ENCODE results near the gene PBX3. TPM values are rescaled to one million over a fixed set of nuclear protein-coding genes. Genes with fewer than 3 reads are reported as not detected.

The PBX3 gene
- total and polyA plus RNA-seq, 10 donors: 7.2 to 58.4 (median 34.1) TPM

DNA sequence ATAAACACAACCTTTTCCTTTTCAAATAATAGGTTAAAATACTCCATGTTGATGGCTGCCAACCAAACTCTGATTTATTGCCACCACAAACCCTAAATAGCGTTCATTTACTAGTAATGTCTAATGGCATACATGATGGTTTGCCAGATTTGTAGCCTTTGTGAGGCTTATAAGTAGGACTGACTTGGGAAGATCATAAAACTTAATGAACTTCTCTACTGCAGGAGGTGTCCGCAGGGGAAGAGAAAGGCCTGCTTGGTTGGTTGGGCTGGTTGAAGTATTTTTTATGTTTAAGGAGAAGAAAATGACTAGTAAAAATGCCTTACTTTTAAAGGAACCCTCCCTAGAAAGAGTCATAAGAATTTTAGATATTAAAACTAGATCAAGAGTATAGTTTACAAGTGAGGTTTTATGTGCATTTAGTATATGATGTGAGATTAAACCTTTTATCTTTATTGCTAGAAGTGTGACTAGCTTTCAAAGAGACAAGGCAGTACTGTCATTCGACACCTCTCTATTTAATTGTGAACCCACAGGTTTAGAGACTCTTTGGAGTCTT is 5.0 kb downstream of the PBX3 start:
- Histone ChIP-seq H3K36me3 (no peaks in the 10 kb centered on the region), H3K27ac (peak overlapping the region in 1 of 8 donors; percentile 8), H3K4me3 (no peak overlapping the region), H3K9me3 (no peaks in the 10 kb centered on the region), H3K27me3 (replicated peaks in 1 of 7) (no peaks in the 10 kb centered on the region), H3K4me1 (peaks cover 16 to 82% (median 44%) of the 10 kb centered on the region in 6 donors)
- TF ChIP-seq POLR2AphosphoS5 (IDR thresholded peaks at IDR 0.05) (no peak), POLR2A (IDR thresholded peaks at IDR 0.05) (no peak), CTCF (IDR thresholded peaks at IDR 0.05 in 8 of 11, conservative IDR thresholded peaks at IDR 0.05 in 3 of 11) (no peak)
- no peak for DNase-seq
- WGBS, 5 donors: 77 to 89% (median 84%) methylated on average over 3 of the region's 3 CpGs
- intact Hi-C loops (cut with DNase I; ENCODE audit: low total_unique reads): no loop called here

GRCh38 chr9:125754096-125754495 is 6.9 kb downstream of the PBX3 start:
- TF ChIP-seq POLR2A (IDR thresholded peaks at IDR 0.05): no peak
- no peak for TF ChIP-seq CTCF (IDR thresholded peaks at IDR 0.05 in 8 of 11, conservative IDR thresholded peaks at IDR 0.05 in 3 of 11)
- no peak for TF ChIP-seq POLR2AphosphoS5 (IDR thresholded peaks at IDR 0.05)

DNA sequence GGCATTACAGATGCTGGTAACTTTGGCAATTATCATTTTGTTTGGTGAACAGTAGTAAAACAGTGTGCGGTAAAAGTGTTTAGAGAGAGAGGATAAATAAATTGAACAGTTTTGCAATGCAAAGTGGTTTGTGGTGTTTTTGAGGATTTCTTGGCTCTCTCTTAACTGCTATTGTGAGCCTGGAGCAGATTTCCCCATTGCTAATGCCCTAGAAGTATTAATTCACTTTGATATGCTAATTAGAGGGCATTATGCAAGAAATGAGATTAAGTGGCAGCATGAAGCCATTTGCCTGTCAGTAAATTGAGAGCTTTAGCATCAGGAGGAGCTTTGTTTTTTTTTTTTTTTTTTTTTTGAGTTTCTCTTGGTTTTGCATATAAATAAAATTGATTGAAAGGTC is 8.2 kb downstream of the PBX3 start:
- Histone ChIP-seq H3K9me3 (no peaks in the 10 kb centered on the region), H3K27me3 (replicated peaks in 1 of 7) (no peaks in the 10 kb centered on the region), H3K27ac (no peak overlapping the region), H3K36me3 (no peaks in the 10 kb centered on the region), H3K4me3 (no peak overlapping the region), H3K4me1 (peaks cover 5 to 92% (median 51%) of the 10 kb centered on the region in 6 donors)
- intact Hi-C loops (cut with DNase I; ENCODE audit: low total_unique reads): no loop called here
- DNase-seq: no peak
- 68 to 86% (median 79%) methylated on average over 1 of the region's 1 CpG for WGBS, 5 donors
- TF ChIP-seq POLR2A (IDR thresholded peaks at IDR 0.05): no peak
- no peak for TF ChIP-seq CTCF (IDR thresholded peaks at IDR 0.05 in 8 of 11, conservative IDR thresholded peaks at IDR 0.05 in 3 of 11)
- no peak for TF ChIP-seq POLR2AphosphoS5 (IDR thresholded peaks at IDR 0.05)

More at GRCh38 chr9:125754096-125754495, 6.9 kb downstream of the PBX3 start:
- no peak for DNase-seq
- no peaks in the 10 kb centered on the region for H3K36me3 ChIP-seq
- no peaks in the 10 kb centered on the region for H3K9me3 ChIP-seq
- intact Hi-C loops (cut with DNase I; ENCODE audit: low total_unique reads): no loop called here
- peaks cover 13 to 92% (median 53%) of the 10 kb centered on the region in 6 donors for H3K4me1 ChIP-seq
- H3K4me3 ChIP-seq: no peak overlapping the region
- no peak overlapping the region for H3K27ac ChIP-seq
- no peaks in the 10 kb centered on the region for H3K27me3 ChIP-seq (replicated peaks in 1 of 7)
- WGBS, 5 donors: 69 to 81% (median 70%) methylated on average over 2 of the region's 2 CpGs

GRCh38 chr9:125756518-125756917 is 9.3 kb downstream of the PBX3 start:
- Histone ChIP-seq H3K36me3 (no peaks in the 10 kb centered on the region), H3K4me3 (no peak overlapping the region), H3K27me3 (replicated peaks in 1 of 7) (no peaks in the 10 kb centered on the region), H3K9me3 (no peaks in the 10 kb centered on the region), H3K4me1 (peaks cover 0 to 92% (median 49%) of the 10 kb centered on the region in 6 donors), H3K27ac (no peak overlapping the region)
- intact Hi-C loops (cut with DNase I; ENCODE audit: low total_unique reads): no loop called here
- DNase-seq: no peak
- WGBS, 5 donors: 91 to 98% (median 92%) methylated on average over 4 of the region's 4 CpGs
- no peak for TF ChIP-seq POLR2A (IDR thresholded peaks at IDR 0.05)
